Upper lobe of left lung (tissue), 6 donors: ENCODE data around the gene CAVIN3. TPM values are rescaled to one million over a fixed set of nuclear protein-coding genes. Genes with fewer than 3 reads are reported as not detected.

Source experiments
- ATAC-seq, 2 donors: fragments of 200-7000 bp; cut with Tn5 transposase; one replicate each; pipeline ENCODE4 v1.9.1; 2022; ENCODE audit warnings: mild to moderate bottlenecking in 2 of 2, moderate library complexity in 2 of 2; ENCODE audit not compliant: low FRiP score in 2 of 2
- DNase-seq, 2 donors: peaks; one replicate each; pipeline ENCODE4 v3.0.0-alpha.2; 2019 to 2020
- H3K27ac ChIP-seq, 4 donors: fragments of 200-600 bp; sonication (generic); one replicate each; pipeline ENCODE4 v1.5.1; 2016 to 2019
- H3K27me3 ChIP-seq, 4 donors: fragments of 200-600 bp; sonication (generic); one replicate each; pipeline ENCODE4 v1.5.1; 2017 to 2019
- H3K36me3 ChIP-seq, 4 donors: fragments of 200-600 bp; sonication (generic); one replicate each; pipeline ENCODE4 v1.5.1; 2016 to 2019
- H3K4me1 ChIP-seq, 4 donors: fragments of 200-600 bp; sonication (generic); one replicate each; pipeline ENCODE4 v1.5.1; 2018 to 2019
- H3K4me3 ChIP-seq, 4 donors: fragments of 200-600 bp; sonication (generic); one replicate each; pipeline ENCODE4 v1.5.1; 2017 to 2019; ENCODE audit warnings: mild to moderate bottlenecking in 2 of 4, moderate library complexity in 1 of 4
- H3K9me3 ChIP-seq, 4 donors: fragments of 200-600 bp; sonication (generic); one replicate each; pipeline ENCODE4 v1.5.1; 2018 to 2019
- EP300 ChIP-seq, 4 donors: sonication (generic); formaldehyde crosslinking; IDR thresholded peaks; one replicate each; pipeline ENCODE4 v1.5.1; 2017; ENCODE audit warnings: antibody characterized with exemption in 4 of 4, control low read depth in 2 of 4
- POLR2A ChIP-seq, 4 donors: fragments of 450-650 bp; IDR thresholded peaks; one replicate each; pipeline ENCODE4 v1.5.1; 2016 to 2017; ENCODE audit warnings: antibody characterized with exemption in 4 of 4, mild to moderate bottlenecking in 2 of 4
- POLR2AphosphoS5 ChIP-seq, 2 donors: sonication (generic); formaldehyde crosslinking; IDR thresholded peaks; one replicate each; pipeline ENCODE4 v1.5.1; 2017; ENCODE audit warnings: antibody characterized with exemption in 2 of 2
- WGBS, 2 donors: methylation state at CpG; one replicate each; pipeline ENCODE4 v1.1.5; 2017 to 2018; 5-methylcytosine and 5-hydroxymethylcytosine counted together
- total RNA-seq, 6 donors: library from RNA; depleted of rRNA in 4 of 6; stranded (reverse); fragments of >200 nt in 4 of 6; gene quantifications; one replicate each; pipeline versions ENCODE4 v1.1.0 to v1.2.1, GENCODE V29; 2016 to 2021
- TF ChIP-seq, protein P1 (sequence below), 6 experiments: fragments of 450-650 bp in 4 of 6; fragments of 200-600 bp in 2 of 6; sonication (generic) in 2 of 6; IDR thresholded peaks; one replicate each; pipeline ENCODE4 v1.5.1; 2016 to 2019; ENCODE audit warnings: antibody characterized with exemption in 6 of 6
- donor health status: DM: no; HTN: no; CAD: no; lungs with moderate emphysema.
- donor health status: DM: no; HTN: yes; CAD: no; lungs with severe emphysema.

Gene CAVIN3
- total RNA-seq, 6 donors from 2014 or later, result 45.1 to 173 (median 65.8) TPM

DNA sequence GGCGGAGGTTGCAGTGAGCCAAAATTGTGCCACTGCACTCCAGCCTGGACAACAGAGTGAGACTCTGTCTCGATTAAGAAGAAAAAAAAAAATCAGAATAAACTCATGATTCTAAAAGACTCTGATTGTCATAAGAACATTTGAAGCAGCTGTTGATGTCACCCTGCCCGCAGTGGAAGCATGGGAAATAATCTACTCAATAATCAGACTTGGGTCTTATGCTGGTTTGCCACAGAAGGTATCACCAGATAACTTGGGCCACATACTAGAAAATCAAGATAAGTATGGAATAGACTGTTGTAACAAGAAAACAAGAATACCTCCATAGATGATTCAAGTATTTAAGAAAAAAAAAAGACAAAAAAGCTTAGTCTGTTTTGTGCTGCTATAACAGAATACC lies 8.2 kb downstream of the CAVIN3 start:
- Histone ChIP-seq H3K27me3 (no peaks in the 10 kb centered on the region), H3K27ac (no peak overlapping the region), H3K9me3 (no peaks in the 10 kb centered on the region), H3K4me1 (peaks cover 7 to 8% (median 7%) of the 10 kb centered on the region in 4 donors), H3K4me3 (no peak overlapping the region), H3K36me3 (no peaks in the 10 kb centered on the region)
- no peak for TF ChIP-seq POLR2A (IDR thresholded peaks at IDR 0.05)
- TF ChIP-seq POLR2AphosphoS5 (IDR thresholded peaks at IDR 0.05), result no peak
- TF ChIP-seq, protein P1, sequence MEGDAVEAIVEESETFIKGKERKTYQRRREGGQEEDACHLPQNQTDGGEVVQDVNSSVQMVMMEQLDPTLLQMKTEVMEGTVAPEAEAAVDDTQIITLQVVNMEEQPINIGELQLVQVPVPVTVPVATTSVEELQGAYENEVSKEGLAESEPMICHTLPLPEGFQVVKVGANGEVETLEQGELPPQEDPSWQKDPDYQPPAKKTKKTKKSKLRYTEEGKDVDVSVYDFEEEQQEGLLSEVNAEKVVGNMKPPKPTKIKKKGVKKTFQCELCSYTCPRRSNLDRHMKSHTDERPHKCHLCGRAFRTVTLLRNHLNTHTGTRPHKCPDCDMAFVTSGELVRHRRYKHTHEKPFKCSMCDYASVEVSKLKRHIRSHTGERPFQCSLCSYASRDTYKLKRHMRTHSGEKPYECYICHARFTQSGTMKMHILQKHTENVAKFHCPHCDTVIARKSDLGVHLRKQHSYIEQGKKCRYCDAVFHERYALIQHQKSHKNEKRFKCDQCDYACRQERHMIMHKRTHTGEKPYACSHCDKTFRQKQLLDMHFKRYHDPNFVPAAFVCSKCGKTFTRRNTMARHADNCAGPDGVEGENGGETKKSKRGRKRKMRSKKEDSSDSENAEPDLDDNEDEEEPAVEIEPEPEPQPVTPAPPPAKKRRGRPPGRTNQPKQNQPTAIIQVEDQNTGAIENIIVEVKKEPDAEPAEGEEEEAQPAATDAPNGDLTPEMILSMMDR (IDR thresholded peaks at IDR 0.05), result no peak
- ATAC-seq (no peak), DNase-seq (no peak)
- 84 to 93% methylated on average over 3 of the region's 3 CpGs for WGBS, 2 donors

DNA sequence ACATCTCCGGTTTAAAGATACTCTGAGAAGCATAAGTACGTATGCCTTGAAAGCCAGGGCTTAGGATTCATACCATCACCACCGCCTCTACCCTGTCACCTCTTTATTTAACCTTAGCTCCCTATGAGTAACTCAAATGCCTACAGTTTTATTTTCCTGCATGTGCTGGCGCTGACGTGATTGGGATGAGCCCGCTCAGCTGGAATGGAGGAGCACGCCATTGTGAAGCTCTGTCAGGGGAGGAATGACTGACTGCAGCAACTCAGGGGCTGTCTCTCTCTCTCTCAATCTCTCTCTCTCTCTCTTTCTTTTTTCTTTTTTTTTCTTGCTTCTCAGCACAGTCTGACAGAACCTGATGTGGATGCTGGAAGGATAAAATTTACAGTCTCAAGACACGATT lies 12.4 kb downstream of the CAVIN3 start:
- no peaks in the 10 kb centered on the region for H3K4me1 ChIP-seq
- H3K4me3 ChIP-seq, result no peak overlapping the region
- TF ChIP-seq POLR2A (IDR thresholded peaks at IDR 0.05), result no peak
- TF ChIP-seq EP300 (IDR thresholded peaks at IDR 0.05), result no peak
- TF ChIP-seq, protein P1 (IDR thresholded peaks at IDR 0.05), result no peak
- no peak for TF ChIP-seq POLR2AphosphoS5 (IDR thresholded peaks at IDR 0.05)
- WGBS, 2 donors, result 78 to 81% methylated on average over 8 of the region's 8 CpGs
- no peaks in the 10 kb centered on the region for H3K27me3 ChIP-seq
- no peak overlapping the region for H3K27ac ChIP-seq
- H3K36me3 ChIP-seq, result no peaks in the 10 kb centered on the region
- no peak for DNase-seq
- H3K9me3 ChIP-seq, result no peaks in the 10 kb centered on the region
- ATAC-seq, result no peak

DNA sequence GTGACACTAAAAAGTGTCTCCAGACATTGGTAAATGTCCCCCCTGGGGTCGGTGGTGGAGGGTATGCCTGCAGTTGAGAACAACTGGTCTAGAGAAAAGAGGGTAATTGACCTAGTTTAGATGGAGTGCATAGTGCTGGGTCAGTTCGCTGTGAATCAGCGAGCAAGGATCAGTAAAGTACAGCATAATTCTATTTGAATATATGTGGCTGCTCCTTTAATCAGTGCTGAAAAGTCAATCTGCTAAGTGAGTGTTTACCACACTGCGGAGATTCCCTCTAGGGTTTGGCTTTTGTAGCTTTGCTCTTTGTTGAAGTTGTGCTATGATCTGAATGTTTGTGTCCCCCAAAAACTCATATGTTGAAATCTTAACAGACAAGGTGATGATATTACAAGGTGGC lies 15.0 kb downstream of the CAVIN3 start:
- Histone ChIP-seq H3K27me3 (no peaks in the 10 kb centered on the region), H3K36me3 (no peaks in the 10 kb centered on the region), H3K4me1 (no peaks in the 10 kb centered on the region), H3K4me3 (no peak overlapping the region), H3K27ac (no peak overlapping the region), H3K9me3 (no peaks in the 10 kb centered on the region)
- WGBS, 2 donors, result 75 to 84% methylated on average over 4 of the region's 4 CpGs
- DNase-seq (no peak), ATAC-seq (no peak)
- no peak for TF ChIP-seq POLR2A (IDR thresholded peaks at IDR 0.05)
- TF ChIP-seq EP300 (IDR thresholded peaks at IDR 0.05), result no peak
- TF ChIP-seq, protein P1 (IDR thresholded peaks at IDR 0.05), result no peak
- TF ChIP-seq POLR2AphosphoS5 (IDR thresholded peaks at IDR 0.05), result no peak

DNA sequence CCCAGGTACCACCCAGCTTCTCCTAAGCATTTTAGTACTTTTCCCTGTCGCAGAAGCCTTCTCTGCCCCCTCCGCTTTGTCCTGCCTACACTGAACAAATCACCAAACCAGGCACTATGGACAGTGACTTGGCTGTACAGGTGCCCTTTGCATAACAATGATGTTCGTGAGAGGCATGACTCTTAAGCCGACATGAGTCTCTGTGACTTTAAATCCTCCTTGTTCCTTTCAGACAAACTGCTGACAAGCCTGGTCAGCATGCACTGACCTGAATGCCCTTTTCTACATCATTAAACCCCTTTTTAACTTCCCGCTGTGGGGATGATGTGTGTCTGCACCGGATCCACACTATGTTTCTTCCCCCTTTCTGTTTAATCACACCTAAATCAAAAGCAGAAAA lies 16.6 kb downstream of the CAVIN3 start:
- Histone ChIP-seq H3K36me3 (no peaks in the 10 kb centered on the region), H3K27ac (no peak overlapping the region), H3K27me3 (no peaks in the 10 kb centered on the region), H3K4me1 (no peaks in the 10 kb centered on the region), H3K9me3 (no peaks in the 10 kb centered on the region), H3K4me3 (no peak overlapping the region)
- TF ChIP-seq POLR2A (IDR thresholded peaks at IDR 0.05) (no peak), EP300 (IDR thresholded peaks at IDR 0.05) (no peak), POLR2AphosphoS5 (IDR thresholded peaks at IDR 0.05) (no peak)
- TF ChIP-seq, protein P1 (IDR thresholded peaks at IDR 0.05), result no peak
- WGBS, 2 donors, result 84 to 90% methylated on average over 6 of the region's 6 CpGs
- DNase-seq (no peak), ATAC-seq (no peak)

DNA sequence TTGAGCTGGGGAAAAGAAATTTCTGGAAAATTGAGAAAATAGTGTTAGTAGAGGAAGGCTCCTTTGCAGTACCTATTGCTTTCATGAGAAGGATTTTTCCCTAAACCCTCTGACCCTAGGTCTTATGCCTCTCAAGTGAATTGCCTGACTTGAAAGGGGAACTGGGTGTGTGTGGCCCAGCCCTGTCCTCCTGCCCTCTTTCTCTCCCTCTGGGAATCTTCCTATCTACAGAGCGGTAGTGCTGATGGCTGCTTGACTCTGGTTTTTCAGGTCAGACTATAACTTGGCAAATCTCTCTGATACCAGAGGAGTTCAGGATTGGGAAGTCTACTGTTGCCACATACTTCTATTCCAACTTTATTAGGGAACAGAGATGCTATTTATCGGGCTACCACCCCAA lies 19.2 kb downstream of the CAVIN3 start:
- Histone ChIP-seq H3K9me3 (no peaks in the 10 kb centered on the region), H3K27ac (no peak overlapping the region), H3K4me1 (no peaks in the 10 kb centered on the region), H3K27me3 (no peaks in the 10 kb centered on the region), H3K36me3 (no peaks in the 10 kb centered on the region), H3K4me3 (no peak overlapping the region)
- 86 to 92% methylated on average over 2 of the region's 2 CpGs for WGBS, 2 donors
- DNase-seq, result no peak
- ATAC-seq, result no peak
- TF ChIP-seq POLR2A (IDR thresholded peaks at IDR 0.05) (no peak), POLR2AphosphoS5 (IDR thresholded peaks at IDR 0.05) (no peak), EP300 (IDR thresholded peaks at IDR 0.05) (no peak)
- TF ChIP-seq, protein P1 (IDR thresholded peaks at IDR 0.05), result no peak
